ENCODE results near the gene CORO2A.

- TF ChIP-seq JUN (IDR thresholded peaks at IDR 0.05; ENCODE audit: borderline replicate concordance, insufficient read depth, insufficient read length, low read depth) (no peak), CTCF (IDR thresholded peaks at IDR 0.05; ENCODE audit: extremely low read depth in 1 of 2, insufficient read depth in 1 of 2, low read depth in 1 of 2, low read length in 2 of 2) (no peak), MAX (IDR thresholded peaks at IDR 0.05; ENCODE audit: insufficient read depth, insufficient read length) (no peak)
Measured at GRCh38 chr9:98201749-98202148, 9.3 kb upstream of the CORO2A start.
